ENCODE results near the gene SNRNP40. TPM values are rescaled to one million over a fixed set of nuclear protein-coding genes. Genes with fewer than 3 reads are reported as not detected.

The SNRNP40 gene
- total and polyA plus RNA-seq, 2 donors (not counting 1 experiment from before 2014, with no cell fraction given), result 31.7 to 65.6 TPM

GRCh38 chr1:31324093-31324492 lies 27.5 kb upstream of the SNRNP40 start:
- WGBS (ENCODE audit: insufficient coverage), result 97% methylated on average over 3 of the region's 4 CpGs
- H3K9ac ChIP-seq (ENCODE audit: low read length), result no peak overlapping the region
- no peak for ATAC-seq (ENCODE audit: low read depth)
- no peaks in the 10 kb centered on the region for H3K27me3 ChIP-seq (replicated peaks in 1 of 4; ENCODE audit: control extremely low read depth in 1 of 4, control insufficient read depth in 3 of 4, insufficient read depth in 4 of 4, low read length in 3 of 4)
- TF ChIP-seq CTCF (IDR thresholded peaks at IDR 0.05), result no peak
- TF ChIP-seq EZH2 (IDR thresholded peaks at IDR 0.05; ENCODE audit: borderline replicate concordance, insufficient read depth, low read depth, low read length, poor library complexity, severe bottlenecking), result no peak
- H2AFZ ChIP-seq (ENCODE audit: insufficient read depth, low read depth, low read length, poor library complexity, severe bottlenecking), result no peak overlapping the region
- H3K4me2 ChIP-seq (replicated peaks; ENCODE audit: low read depth, low read length, poor library complexity, severe bottlenecking), result no peak overlapping the region
- intact Hi-C loops (cut with micrococcal nuclease), result no loop called here
- H3K27ac Mint-ChIP-seq, result no peak overlapping the region
- H3K4me3 ChIP-seq (ENCODE audit: control extremely low read depth in 1 of 5, extremely low read depth in 1 of 5, insufficient read depth in 1 of 5, low read depth in 2 of 5, low read length in 4 of 5), result no peak overlapping the region
- no peak for DNase-seq
- CTCF ChIA-PET, result no interaction called here
- H3K36me3 ChIP-seq (replicated peaks in 1 of 2; ENCODE audit: control extremely low read depth in 1 of 2, control insufficient read depth in 1 of 2, extremely low read depth in 1 of 2, insufficient read depth in 2 of 2, low read length in 1 of 2), result peaks cover 3 to 37% of the 10 kb centered on the region in 2 experiments
- H3K4me1 ChIP-seq (ENCODE audit: control insufficient read depth in 2 of 2, insufficient read depth in 2 of 2, low read length in 2 of 2), result no peaks in the 10 kb centered on the region
- peaks cover 0 to 1% (median 0%) of the 10 kb centered on the region in 3 donors for H3K9me3 ChIP-seq (ENCODE audit: control extremely low read depth in 1 of 3, control insufficient read depth in 2 of 3, insufficient read depth in 1 of 3, low read length in 2 of 3)
- H3K79me2 ChIP-seq (ENCODE audit: control insufficient read depth, insufficient read depth, low read length), result no peaks in the 10 kb centered on the region
- H3K27ac ChIP-seq (ENCODE audit: low read length in 2 of 2), result no peak overlapping the region
- H3K9me3 Mint-ChIP-seq (ENCODE audit: insufficient read depth), result no peaks in the 10 kb centered on the region
- no peaks in the 10 kb centered on the region for H3K4me1 Mint-ChIP-seq
- H4K20me1 ChIP-seq (ENCODE audit: control insufficient read depth, insufficient read depth, low read length, poor library complexity, severe bottlenecking), result no peaks in the 10 kb centered on the region
- H3K27me3 Mint-ChIP-seq, result no peaks in the 10 kb centered on the region
- POLR2A ChIA-PET, result interaction anchor here (0.8 kb wide), 1 partner anchor 22 kb away, joined by 3 read pairs; no protein-coding TSS in a partner anchor
- no peak overlapping the region for H3K4me3 Mint-ChIP-seq

DNA sequence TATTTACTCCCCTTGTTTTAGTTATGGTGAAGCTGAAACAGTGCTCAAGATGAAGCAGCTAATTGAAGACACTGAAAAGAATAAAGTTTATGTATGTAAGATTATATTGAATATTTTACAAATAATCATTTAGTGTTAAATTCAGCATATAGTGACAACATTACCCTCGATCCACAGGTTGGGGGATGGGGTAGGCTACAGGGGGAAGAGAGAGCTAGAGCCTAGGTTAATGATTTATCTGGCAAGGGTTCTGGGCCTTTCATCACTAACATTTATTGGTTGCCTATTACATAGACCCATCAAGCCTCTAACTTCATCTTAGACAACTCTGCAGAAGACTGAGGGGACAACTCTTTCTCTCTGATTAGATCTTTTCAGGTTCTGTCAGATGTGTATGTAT lies 21.6 kb upstream of the SNRNP40 start:
- Histone ChIP-seq H4K20me1 (ENCODE audit: control insufficient read depth, insufficient read depth, low read length, poor library complexity, severe bottlenecking) (no peaks in the 10 kb centered on the region), H3K4me1 (ENCODE audit: control insufficient read depth in 2 of 2, insufficient read depth in 2 of 2, low read length in 2 of 2) (no peaks in the 10 kb centered on the region), H3K4me2 (replicated peaks; ENCODE audit: low read depth, low read length, poor library complexity, severe bottlenecking) (no peak overlapping the region), H3K27me3 (replicated peaks in 1 of 4; ENCODE audit: control extremely low read depth in 1 of 4, control insufficient read depth in 3 of 4, insufficient read depth in 4 of 4, low read length in 3 of 4) (no peaks in the 10 kb centered on the region), H3K79me2 (ENCODE audit: control insufficient read depth, insufficient read depth, low read length) (peaks cover 5% of the 10 kb centered on the region), H3K9ac (ENCODE audit: low read length) (no peak overlapping the region), H3K27ac (ENCODE audit: low read length in 2 of 2) (no peak overlapping the region), H3K9me3 (ENCODE audit: control extremely low read depth in 1 of 3, control insufficient read depth in 2 of 3, insufficient read depth in 1 of 3, low read length in 2 of 3) (peaks cover 0 to 1% (median 0%) of the 10 kb centered on the region in 3 donors), H3K4me3 (ENCODE audit: control extremely low read depth in 1 of 5, extremely low read depth in 1 of 5, insufficient read depth in 1 of 5, low read depth in 2 of 5, low read length in 4 of 5) (no peak overlapping the region), H2AFZ (ENCODE audit: insufficient read depth, low read depth, low read length, poor library complexity, severe bottlenecking) (no peak overlapping the region), H3K36me3 (replicated peaks in 1 of 2; ENCODE audit: control extremely low read depth in 1 of 2, control insufficient read depth in 1 of 2, extremely low read depth in 1 of 2, insufficient read depth in 2 of 2, low read length in 1 of 2) (peaks cover 14 to 56% of the 10 kb centered on the region in 2 experiments)
- Mint-ChIP-seq H3K9me3 (ENCODE audit: insufficient read depth) (no peaks in the 10 kb centered on the region), H3K4me3 (no peak overlapping the region), H3K27ac (no peak overlapping the region), H3K27me3 (no peaks in the 10 kb centered on the region), H3K4me1 (no peaks in the 10 kb centered on the region)
- no CpG with 5 or more reads among the region's 1 CpG for WGBS (ENCODE audit: insufficient coverage)
- TF ChIP-seq EZH2 (IDR thresholded peaks at IDR 0.05; ENCODE audit: borderline replicate concordance, insufficient read depth, low read depth, low read length, poor library complexity, severe bottlenecking) (no peak), CTCF (IDR thresholded peaks at IDR 0.05) (no peak)
- ATAC-seq (ENCODE audit: low read depth) (no peak), DNase-seq (no peak)
- CTCF ChIA-PET, result no interaction called here
- intact Hi-C loops (cut with micrococcal nuclease), result no loop called here
- POLR2A ChIA-PET, result no interaction called here

Data from B cell (primary cell).